Endothelial cell of umbilical vein (primary cell): Measurements from ENCODE around the gene LAMB1. TPM values are rescaled to one million over a fixed set of nuclear protein-coding genes. Genes with fewer than 3 reads are reported as not detected.

Source experiments
- BruUV-seq: library from RNA; stranded (reverse); fragments of 400-500 nt; replicated peaks from 2 replicates; lab custom pipeline; 2021; lab: Mats Ljungman, UMichigan
- CTCF ChIA-PET: fragments of 300-600, 350-600 bp; sonication (Branson Sonifier 250); formaldehyde crosslinking; loops from one replicate; lab custom pipeline; 2021; ENCODE audit warnings: antibody characterized with exemption, inconsistent platforms; lab: Charles Lee
- POLR2A ChIA-PET: fragments of 300-600, 350-600 bp; sonication (Branson Sonifier 250); formaldehyde crosslinking; loops from one replicate; lab custom pipeline; 2021; ENCODE audit warnings: antibody characterized with exemption, inconsistent platforms; lab: Charles Lee
- DNase-seq: peaks from one replicate; pipeline ENCODE4 v3.0.0-alpha.2; 2011; ENCODE audit warnings: low read depth, low spot score
- FAIRE-seq: peaks from 2 replicates; lab custom pipeline; 2011; peaks lifted over from hg19 to GRCh38; lab: Jason Lieb, UNC
- H2AFZ ChIP-seq: 2 replicates; pipeline ENCODE4 v1.6.0; 2012; ENCODE audit warnings: low read depth, low read length, control low read depth, inconsistent platforms
- H3K27ac ChIP-seq: 2 replicates; pipeline ENCODE4 v1.5.1; 2011; ENCODE audit warnings: low read depth, mild to moderate bottlenecking, control low read depth, low read length, moderate library complexity; ENCODE audit not compliant: insufficient read depth
- H3K27me3 ChIP-seq, 2 experiments: 2 replicates each; pipeline versions ENCODE4 v1.6.0 to v1.6.1; 2011; ENCODE audit warnings: low read length in 2 of 2, mixed read lengths in 1 of 2; ENCODE audit not compliant: control insufficient read depth in 2 of 2, insufficient read depth in 2 of 2
- H3K36me3 ChIP-seq, 2 experiments: 2 replicates in 1 of 2; 3 replicates in 1 of 2; pipeline ENCODE4 v1.5.1; 2011; ENCODE audit warnings: low read length in 2 of 2, mild to moderate bottlenecking in 1 of 2, moderate library complexity in 1 of 2; ENCODE audit not compliant: control insufficient read depth in 2 of 2, insufficient read depth in 2 of 2; ENCODE audit errors: extremely low read depth in 1 of 2
- H3K4me1 ChIP-seq: 3 replicates; pipeline ENCODE4 v1.5.1; 2011; ENCODE audit warnings: mild to moderate bottlenecking, low read length; ENCODE audit not compliant: control insufficient read depth, insufficient read depth; ENCODE audit errors: extremely low read depth
- H3K4me2 ChIP-seq: 2 replicates; pipeline ENCODE4 v1.6.1; 2011; ENCODE audit warnings: low read length, control low read depth, mixed read lengths; ENCODE audit not compliant: insufficient read depth
- H3K4me3 ChIP-seq, 3 experiments: fragments of 200-600 bp in 1 of 3; sonication (generic), shearing (Covaris generic) in 1 of 3; replicated peaks in 1 of 3; 2 replicates each; pipeline ENCODE4 v1.5.1; 2011 to 2016; ENCODE audit warnings: control low read depth in 3 of 3, low read length in 3 of 3, mild to moderate bottlenecking in 2 of 3, inconsistent platforms in 1 of 3, low read depth in 1 of 3, moderate library complexity in 1 of 3; ENCODE audit not compliant: insufficient read depth in 1 of 3
- H3K79me2 ChIP-seq: 2 replicates; pipeline ENCODE4 v1.6.0; 2012; ENCODE audit warnings: low read length, inconsistent platforms; ENCODE audit not compliant: control insufficient read depth, insufficient read depth
- H3K9ac ChIP-seq: replicated peaks from 2 replicates; pipeline ENCODE3; 2011; ENCODE audit warnings: low read length, control low read depth; ENCODE audit not compliant: insufficient read depth; ENCODE audit errors: extremely low read depth
- H3K9me1 ChIP-seq: replicated peaks from 3 replicates; pipeline ENCODE4 v1.6.0; 2011; ENCODE audit warnings: mild to moderate bottlenecking, low read length; ENCODE audit not compliant: control insufficient read depth, insufficient read depth; ENCODE audit errors: extremely low read depth
- H3K9me3 ChIP-seq: replicated peaks from 2 replicates; pipeline ENCODE4 v1.5.1; 2012; ENCODE audit warnings: low read length, inconsistent platforms; ENCODE audit not compliant: control insufficient read depth, insufficient read depth
- H4K20me1 ChIP-seq: replicated peaks from 2 replicates; pipeline ENCODE3; 2011; ENCODE audit warnings: mild to moderate bottlenecking, low read length; ENCODE audit not compliant: control insufficient read depth, insufficient read depth; ENCODE audit errors: extremely low read depth
- CTCF ChIP-seq, 2 donors: IDR thresholded peaks; 1 replicate in 1 of 2; 2 replicates in 1 of 2; pipeline ENCODE4 v1.5.1; 2011; ENCODE audit warnings: low read length in 2 of 2, mild to moderate bottlenecking in 2 of 2, moderate library complexity in 2 of 2, control low read depth in 1 of 2, inconsistent platforms in 1 of 2, low read depth in 1 of 2; ENCODE audit not compliant: insufficient read depth in 1 of 2; ENCODE audit errors: extremely low read depth in 1 of 2
- EZH2 ChIP-seq: IDR thresholded peaks from 2 replicates; pipeline ENCODE4 v1.6.1; 2012; ENCODE audit warnings: borderline replicate concordance, low read depth, mild to moderate bottlenecking, moderate library complexity, low read length, inconsistent platforms; ENCODE audit not compliant: severe bottlenecking
- FOS ChIP-seq: IDR thresholded peaks from 2 replicates; pipeline ENCODE4 v1.6.1; 2011; ENCODE audit warnings: mild to moderate bottlenecking, low read length, moderate library complexity, borderline replicate concordance; ENCODE audit not compliant: insufficient read depth
- GATA2 ChIP-seq: IDR thresholded peaks from 2 replicates; pipeline ENCODE4 v1.7.0; 2011; ENCODE audit warnings: low read depth, mild to moderate bottlenecking, moderate library complexity, mixed read lengths, low read length; ENCODE audit not compliant: insufficient read length, insufficient read depth
- JUN ChIP-seq: IDR thresholded peaks from 2 replicates; pipeline ENCODE4 v1.6.1; 2011; ENCODE audit warnings: borderline replicate concordance, low read depth; ENCODE audit not compliant: insufficient read length, insufficient read depth
- MAX ChIP-seq: IDR thresholded peaks from 2 replicates; pipeline ENCODE4 v1.6.1; 2011; ENCODE audit not compliant: insufficient read depth, insufficient read length
- MYC ChIP-seq: IDR thresholded peaks from one replicate; pipeline ENCODE4 v1.6.1; 2011; ENCODE audit warnings: mild to moderate bottlenecking, low read depth, low read length
- POLR2A ChIP-seq: IDR thresholded peaks from 2 replicates; pipeline ENCODE4 v1.6.1; 2012; ENCODE audit warnings: low read depth, mild to moderate bottlenecking, control low read depth, low read length
- POLR2AphosphoS5 ChIP-seq: IDR thresholded peaks from 2 replicates; pipeline ENCODE4 v1.6.1; 2012; ENCODE audit warnings: low read depth, mild to moderate bottlenecking, control low read depth, low read length, moderate library complexity; ENCODE audit not compliant: insufficient read depth
- dilution Hi-C: fragments of 300-500 bp; cut with MboI; formaldehyde crosslinking; loops from one replicate; pipeline ENCODE4 v1.15.0; 2019; ENCODE audit warnings: low sequenced_read_pairs; ENCODE audit not compliant: extremely low pct_ligation_motif_present
- intact Hi-C: fragments of 100-400 bp; cut with micrococcal nuclease; formaldehyde crosslinking; loops from one replicate; pipeline ENCODE4 v1.10.0; 2022
- polyA plus RNA-seq, 4 experiments: library from polyadenylated mRNA; depleted of rRNA in 3 of 4; stranded (reverse) in 3 of 4; unstranded in 1 of 4; fragments of >200 nt; gene quantifications; 2 replicates each; pipeline versions ENCODE4 v1.2.1 to v1.2.3, GENCODE V29; 2011 to 2012; ENCODE audit warnings: missing spikeins in 1 of 4
- total RNA-seq: library from RNA; stranded (reverse); gene quantifications from 2 replicates; pipeline ENCODE4 v1.2.3, GENCODE V29; 2021

Gene LAMB1
- total and polyA plus RNA-seq, 2 donors (not counting 3 experiments of a cell fraction or from before 2014, with no cell fraction given) = 588 to 703 TPM

- peaks cover 38 to 74% of the 10 kb centered on the region in 2 experiments for H3K36me3 ChIP-seq
- BruUV-seq = no TSS peak
- dilution Hi-C loops = no loop called here
- CTCF ChIA-PET = interaction anchor here (1.5 kb wide), 1 partner anchor 24 kb away, joined by 3 read pairs; no protein-coding TSS in a partner anchor
- H3K27ac ChIP-seq = no peak overlapping the region
- peaks cover 2% of the 10 kb centered on the region for H4K20me1 ChIP-seq
- no peak overlapping the region for H2AFZ ChIP-seq
- H3K4me2 ChIP-seq = no peak overlapping the region
- FAIRE-seq (no peak), DNase-seq (no peak)
- no peaks in the 10 kb centered on the region for H3K4me1 ChIP-seq
- H3K79me2 ChIP-seq = peaks cover 12% of the 10 kb centered on the region
- H3K4me3 ChIP-seq = no peak overlapping the region
- H3K27me3 ChIP-seq = no peaks in the 10 kb centered on the region
- no peaks in the 10 kb centered on the region for H3K9me3 ChIP-seq
- POLR2A ChIA-PET = no interaction called here
- intact Hi-C loops = no loop called here
- no peaks in the 10 kb centered on the region for H3K9me1 ChIP-seq
- no peak overlapping the region for H3K9ac ChIP-seq
- TF ChIP-seq JUN (no peak), POLR2AphosphoS5 (no peak), GATA2 (no peak), MYC (no peak), EZH2 (no peak), FOS (no peak), CTCF (IDR thresholded peaks at IDR 0.05; ENCODE audit: extremely low read depth in 1 of 2, insufficient read depth in 1 of 2, low read depth in 1 of 2, low read length in 2 of 2) (no peak), POLR2A (no peak), MAX (no peak)
These were observed 78.0 kb downstream of the LAMB1 start for GRCh38 chr7:107924841-107925504.
